Neural progenitor cell (in vitro differentiated cells): ENCODE results near the gene HPF1. TPM values are rescaled to one million over a fixed set of nuclear protein-coding genes. Genes with fewer than 3 reads are reported as not detected.

ENCODE experiments used
- DNase-seq: peaks from one replicate; pipeline ENCODE4 v3.0.0-alpha.2; 2016; ENCODE audit warnings: low spot score
- H2AFZ ChIP-seq: fragments of 200-600 bp; sonication (generic); replicated peaks from 2 replicates; pipeline ENCODE4 v1.6.1; 2016; ENCODE audit warnings: antibody characterized with exemption
- H3F3A ChIP-seq: fragments of 200-600 bp; sonication (generic); 2 replicates; pipeline ENCODE4 v1.6.1; 2016; ENCODE audit warnings: antibody characterized with exemption, low read depth
- H3K27ac ChIP-seq: fragments of 200-600 bp; sonication (generic); 2 replicates; pipeline ENCODE4 v1.5.1; 2016; ENCODE audit warnings: mild to moderate bottlenecking
- H3K27me3 ChIP-seq: fragments of 200-600 bp; sonication (generic); 2 replicates; pipeline ENCODE4 v1.6.1; 2016; ENCODE audit warnings: mild to moderate bottlenecking, moderate library complexity
- H3K36me3 ChIP-seq: fragments of 200-600 bp; sonication (generic); 2 replicates; pipeline ENCODE4 v1.5.1; 2016
- H3K4me1 ChIP-seq: fragments of 200-600 bp; sonication (generic); 2 replicates; pipeline ENCODE4 v1.6.1; 2016; ENCODE audit warnings: mixed run types
- H3K4me2 ChIP-seq: fragments of 200-600 bp; sonication (generic); 2 replicates; pipeline ENCODE4 v1.6.1; 2016
- H3K4me3 ChIP-seq: fragments of 200-600 bp; sonication (generic); 2 replicates; pipeline ENCODE4 v1.5.1; 2016
- H3K79me2 ChIP-seq: fragments of 200-600 bp; sonication (generic); 2 replicates; pipeline ENCODE4 v1.6.1; 2016; ENCODE audit warnings: low read depth
- H3K9ac ChIP-seq: fragments of 200-600 bp; sonication (generic); 2 replicates; pipeline ENCODE4 v1.6.1; 2016
- H3K9me3 ChIP-seq: fragments of 200-600 bp; sonication (generic); 2 replicates; pipeline ENCODE4 v1.5.1; 2016; ENCODE audit warnings: low read depth
- H4K20me1 ChIP-seq: fragments of 200-600 bp; sonication (generic); 2 replicates; pipeline ENCODE4 v1.6.1; 2016; ENCODE audit warnings: low read depth
- H3K27ac Mint-ChIP-seq: 3 replicates; pipeline ENCODE4 v1.8.0; 2021; ENCODE audit warnings: mixed read lengths
- H3K27me3 Mint-ChIP-seq: 2 replicates; pipeline ENCODE4 v1.8.0; 2022; ENCODE audit warnings: low read depth, mild to moderate bottlenecking, inconsistent platforms, moderate library complexity, mixed read lengths; ENCODE audit not compliant: insufficient read depth
- H3K36me3 Mint-ChIP-seq: 3 replicates; pipeline ENCODE4 v1.8.0; 2021; ENCODE audit warnings: mixed read lengths
- H3K4me1 Mint-ChIP-seq: 3 replicates; pipeline ENCODE4 v1.8.0; 2021; ENCODE audit warnings: mixed read lengths
- H3K4me3 Mint-ChIP-seq: 3 replicates; pipeline ENCODE4 v1.8.0; 2021; ENCODE audit warnings: mild to moderate bottlenecking, moderate library complexity, mixed read lengths
- H3K9me3 Mint-ChIP-seq: 3 replicates; pipeline ENCODE4 v1.8.0; 2020; ENCODE audit warnings: mixed read lengths
- CTCF ChIP-seq: fragments of 200-600 bp; sonication (generic); IDR thresholded peaks from 2 replicates; pipeline ENCODE4 v1.5.1; 2017; ENCODE audit warnings: antibody characterized with exemption, mild to moderate bottlenecking
- EZH2 ChIP-seq: fragments of 200-600 bp; sonication (generic); IDR thresholded peaks from 2 replicates; pipeline ENCODE4 v1.6.1; 2017; ENCODE audit warnings: antibody characterized with exemption, mild to moderate bottlenecking, moderate library complexity
- EZH2phosphoT487 ChIP-seq: fragments of 200-600 bp; sonication (generic); IDR thresholded peaks from 2 replicates; pipeline ENCODE4 v1.6.1; 2017; ENCODE audit warnings: antibody characterized with exemption
- total RNA-seq: library from RNA; depleted of rRNA; stranded (reverse); fragments of >200 nt; gene quantifications from 2 replicates; pipeline ENCODE4 v1.2.3, GENCODE V29; 2015; ENCODE audit warnings: low replicate concordance

HPF1 gene
- total RNA-seq, 1 donor from 2014 or later: 131 TPM

- no peak for TF ChIP-seq CTCF
- TF ChIP-seq EZH2phosphoT487: no peak
- TF ChIP-seq EZH2: no peak
- H3K27ac ChIP-seq: no peak overlapping the region
- no peak overlapping the region for H3K9ac ChIP-seq
- no peak for DNase-seq
- H3K4me1 ChIP-seq: peaks cover 3% of the 10 kb centered on the region
- Mint-ChIP-seq H3K27ac (no peak overlapping the region), H3K4me1 (peaks cover 3% of the 10 kb centered on the region), H3K9me3 (no peaks in the 10 kb centered on the region), H3K27me3 (no peaks in the 10 kb centered on the region), H3K4me3 (no peak overlapping the region), H3K36me3 (peaks cover 13% of the 10 kb centered on the region)
- H3K9me3 ChIP-seq: no peaks in the 10 kb centered on the region
- no peak overlapping the region for H3K4me3 ChIP-seq
- H4K20me1 ChIP-seq: peaks cover 4% of the 10 kb centered on the region
- H3F3A ChIP-seq: peaks cover 6% of the 10 kb centered on the region
- no peaks in the 10 kb centered on the region for H3K27me3 ChIP-seq
- H3K4me2 ChIP-seq: no peak overlapping the region
- H2AFZ ChIP-seq: no peak overlapping the region
- H3K79me2 ChIP-seq: no peaks in the 10 kb centered on the region
- peaks cover 9% of the 10 kb centered on the region for H3K36me3 ChIP-seq
These were observed 41.1 kb downstream of the HPF1 start for GRCh38 chr4:169716677-169717076.

- TF ChIP-seq EZH2phosphoT487: no peak
- no peak for TF ChIP-seq CTCF
- no peak for TF ChIP-seq EZH2
- peaks cover 9% of the 10 kb centered on the region for H3K36me3 ChIP-seq
- peaks cover 6% of the 10 kb centered on the region for H3F3A ChIP-seq
- no peak overlapping the region for H3K4me2 ChIP-seq
- no peak overlapping the region for H3K27ac Mint-ChIP-seq
- no peaks in the 10 kb centered on the region for H3K9me3 Mint-ChIP-seq
- no peak for DNase-seq
- no peaks in the 10 kb centered on the region for H3K9me3 ChIP-seq
- peaks cover 10% of the 10 kb centered on the region for H3K36me3 Mint-ChIP-seq
- H3K4me1 ChIP-seq: peaks cover 3% of the 10 kb centered on the region
- no peak overlapping the region for H3K9ac ChIP-seq
- H3K27me3 Mint-ChIP-seq: no peaks in the 10 kb centered on the region
- H3K27me3 ChIP-seq: no peaks in the 10 kb centered on the region
- no peak overlapping the region for H3K27ac ChIP-seq
- peaks cover 3% of the 10 kb centered on the region for H3K4me1 Mint-ChIP-seq
- H2AFZ ChIP-seq: no peak overlapping the region
- H3K4me3 ChIP-seq: no peak overlapping the region
- no peaks in the 10 kb centered on the region for H3K79me2 ChIP-seq
- no peak overlapping the region for H3K4me3 Mint-ChIP-seq
- peaks cover 4% of the 10 kb centered on the region for H4K20me1 ChIP-seq
These were observed 41.9 kb downstream of the HPF1 start for GRCh38 chr4:169715826-169716225.

GRCh38 chr4:169707958-169708643 lies 49.6 kb downstream of the HPF1 start:
- no peak for TF ChIP-seq EZH2phosphoT487
- no peak for TF ChIP-seq CTCF
- TF ChIP-seq EZH2: no peak

More at GRCh38 chr4:169707958-169708643, 49.6 kb downstream of the HPF1 start:
- Histone ChIP-seq H3K36me3 (peaks cover 10% of the 10 kb centered on the region), H3F3A (no peaks in the 10 kb centered on the region), H3K4me2 (no peak overlapping the region), H3K4me3 (no peak overlapping the region), H3K4me1 (no peaks in the 10 kb centered on the region), H3K9ac (no peak overlapping the region), H3K9me3 (no peaks in the 10 kb centered on the region), H3K27ac (peak overlapping the region; percentile 11), H3K79me2 (no peaks in the 10 kb centered on the region), H4K20me1 (no peaks in the 10 kb centered on the region), H2AFZ (no peak overlapping the region), H3K27me3 (no peaks in the 10 kb centered on the region)
- Mint-ChIP-seq H3K27me3 (peaks cover 2% of the 10 kb centered on the region), H3K4me3 (no peak overlapping the region), H3K36me3 (peaks cover 19% of the 10 kb centered on the region), H3K4me1 (no peaks in the 10 kb centered on the region), H3K27ac (no peak overlapping the region), H3K9me3 (no peaks in the 10 kb centered on the region)
- no peak for DNase-seq
